CD4-positive, alpha-beta T cell treated with Interleukin-2 at 100 ng/mL for 4 hours (primary cell): ENCODE results near the gene ITPRIPL2.

Experiments
- DNase-seq: peaks from one replicate; pipeline ENCODE4 v3.0.0-alpha.2; 2020; ENCODE audit warnings: low spot score

ITPRIPL2 gene

GRCh38 chr16:19093631-19094541 lies 19.9 kb upstream of the ITPRIPL2 start:
- DNase-seq = no peak

- no peak for DNase-seq
Observed at GRCh38 chr16:19094542-19095365, 19.0 kb upstream of the ITPRIPL2 start.

- no peak for DNase-seq
Observed at GRCh38 chr16:19095654-19096053, 18.1 kb upstream of the ITPRIPL2 start.

GRCh38 chr16:19098173-19098572 lies 15.6 kb upstream of the ITPRIPL2 start:
- DNase-seq = no peak

- DNase-seq = no peak
Observed at GRCh38 chr16:19102187-19102872, 11.4 kb upstream of the ITPRIPL2 start.

GRCh38 chr16:19104607-19105006 lies 9.2 kb upstream of the ITPRIPL2 start:
- DNase-seq = no peak

- DNase-seq = no peak
Observed at GRCh38 chr16:19105131-19105530, 8.6 kb upstream of the ITPRIPL2 start.

GRCh38 chr16:19105891-19106624 lies 7.7 kb upstream of the ITPRIPL2 start:
- DNase-seq = no peak

- DNase-seq = no peak
Observed at GRCh38 chr16:19106625-19107020, 7.1 kb upstream of the ITPRIPL2 start.

GRCh38 chr16:19108409-19109287 lies 5.1 kb upstream of the ITPRIPL2 start:
- no peak for DNase-seq

- no peak for DNase-seq
Observed at GRCh38 chr16:19109288-19109664, 4.5 kb upstream of the ITPRIPL2 start.

GRCh38 chr16:19110537-19111360 lies 3.0 kb upstream of the ITPRIPL2 start:
- no peak for DNase-seq

- no peak for DNase-seq
Observed at GRCh38 chr16:19112099-19112407, 1.7 kb upstream of the ITPRIPL2 start.

- DNase-seq = no peak
Observed at GRCh38 chr16:19114359-19115147, 789 bp downstream of the ITPRIPL2 start.

GRCh38 chr16:19115148-19116021 lies 1.6 kb downstream of the ITPRIPL2 start:
- DNase-seq = no peak

GRCh38 chr16:19116711-19117449 lies 3.1 kb downstream of the ITPRIPL2 start:
- DNase-seq = no peak

- peak; percentile 27 for DNase-seq
Observed at GRCh38 chr16:19118938-19119431, 5.2 kb downstream of the ITPRIPL2 start.
